T1000 (cell line): Measurements from ENCODE around the gene CAMKMT.

Experiments
- DNase-seq: peaks from one replicate; lab custom pipeline; 2025; ENCODE audit warnings: mixed read lengths; lab: John Stamatoyannopoulos, UW

The CAMKMT gene

DNA sequence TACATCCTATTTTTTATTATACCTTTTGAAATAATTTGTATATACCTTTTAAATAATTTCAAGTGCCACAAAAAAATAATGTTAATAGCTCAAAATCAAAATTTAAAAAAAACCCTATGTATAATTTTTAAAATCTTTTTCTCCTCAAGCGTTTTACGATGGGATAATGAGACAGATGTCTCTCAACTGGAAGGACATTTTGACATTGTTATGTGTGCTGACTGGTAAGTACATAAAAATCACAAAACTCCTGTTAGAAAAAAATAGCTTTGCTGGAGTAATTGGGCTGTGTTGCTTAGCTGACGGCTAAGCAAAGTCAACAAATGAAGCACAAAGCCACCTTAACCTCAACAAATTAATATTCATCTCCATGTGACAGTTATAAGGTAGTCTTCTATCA lies 381.7 kb downstream of the CAMKMT start:
- DNase-seq, result no peak

DNA sequence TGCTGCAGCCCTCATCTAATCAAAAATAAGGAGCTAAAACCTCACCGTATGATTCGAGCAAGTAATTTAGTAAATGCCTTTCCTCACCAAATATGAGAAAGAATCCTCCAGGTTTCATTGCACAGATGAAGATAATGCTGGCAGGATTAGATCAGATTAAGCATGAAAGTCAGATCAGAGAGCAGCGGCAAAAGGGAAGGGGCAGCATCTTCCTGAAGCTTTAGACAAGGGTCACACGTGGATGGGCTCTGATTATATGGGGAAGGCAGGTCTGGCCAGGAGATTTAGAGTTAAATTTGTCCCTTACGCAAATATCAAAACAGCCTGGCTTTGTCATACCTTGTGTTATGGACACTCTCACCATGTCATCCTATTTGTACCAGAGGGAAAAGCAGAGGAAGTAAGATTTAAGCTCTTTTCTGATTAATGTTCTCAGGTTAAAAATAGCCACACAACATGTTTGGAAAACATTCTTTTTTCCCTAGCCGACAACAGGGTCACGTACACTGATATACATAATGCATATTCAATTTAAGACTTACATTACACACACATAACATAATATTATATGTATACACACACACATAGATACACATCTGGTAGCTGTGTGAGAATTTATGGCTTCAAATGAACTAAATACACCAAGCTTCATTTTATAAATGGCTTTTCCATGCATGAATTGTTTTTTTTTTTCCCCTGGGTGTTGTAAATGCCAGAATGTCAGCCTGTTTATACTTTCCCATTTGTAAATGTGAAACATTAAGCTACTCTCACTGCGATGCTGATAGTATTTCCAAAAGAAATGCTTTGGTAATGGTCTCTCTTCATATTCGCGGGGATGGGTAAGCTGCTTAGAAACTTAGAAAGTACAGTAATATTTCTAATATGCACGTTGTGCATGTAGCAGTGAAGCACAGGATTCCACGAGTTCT lies 383.5 kb downstream of the CAMKMT start:
- no peak for DNase-seq

DNA sequence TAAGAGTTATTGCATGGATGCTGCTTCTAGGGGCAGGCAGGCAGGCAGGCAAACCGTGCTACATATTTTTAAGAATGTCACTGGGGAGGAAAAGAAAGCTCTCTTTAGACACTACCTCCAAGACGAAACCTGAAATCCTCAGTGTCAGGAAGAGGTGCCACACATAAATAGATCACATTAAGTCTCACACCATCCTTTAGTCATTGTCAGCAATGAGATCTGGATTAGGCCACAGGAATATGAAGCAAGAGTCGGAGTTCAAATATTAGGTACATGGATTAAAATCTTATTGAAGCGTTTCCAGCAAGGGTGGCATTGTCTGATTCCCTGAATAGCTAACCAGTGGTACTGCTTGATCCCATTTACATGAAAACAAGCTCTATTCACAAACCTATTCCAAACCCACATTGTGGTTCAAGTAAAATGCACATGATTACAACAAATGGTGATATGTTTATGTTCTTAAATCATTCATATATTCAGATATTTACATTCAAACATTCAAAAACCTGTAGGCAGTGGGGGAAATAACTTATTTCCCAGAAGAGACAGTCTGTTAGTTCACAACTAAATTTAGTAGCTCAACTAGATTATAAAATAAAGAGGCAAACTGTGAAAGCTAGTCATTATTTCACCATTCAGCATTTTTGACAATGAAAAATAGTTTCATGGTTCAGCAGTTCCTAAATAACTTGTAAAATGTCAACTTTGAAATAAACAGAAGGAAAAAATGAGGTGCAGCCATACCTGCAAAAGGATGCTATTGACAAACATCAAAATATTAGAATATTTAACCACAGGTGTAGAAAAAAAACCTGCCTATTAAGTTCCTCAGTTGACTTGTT lies 384.4 kb downstream of the CAMKMT start:
- no peak for DNase-seq

DNA sequence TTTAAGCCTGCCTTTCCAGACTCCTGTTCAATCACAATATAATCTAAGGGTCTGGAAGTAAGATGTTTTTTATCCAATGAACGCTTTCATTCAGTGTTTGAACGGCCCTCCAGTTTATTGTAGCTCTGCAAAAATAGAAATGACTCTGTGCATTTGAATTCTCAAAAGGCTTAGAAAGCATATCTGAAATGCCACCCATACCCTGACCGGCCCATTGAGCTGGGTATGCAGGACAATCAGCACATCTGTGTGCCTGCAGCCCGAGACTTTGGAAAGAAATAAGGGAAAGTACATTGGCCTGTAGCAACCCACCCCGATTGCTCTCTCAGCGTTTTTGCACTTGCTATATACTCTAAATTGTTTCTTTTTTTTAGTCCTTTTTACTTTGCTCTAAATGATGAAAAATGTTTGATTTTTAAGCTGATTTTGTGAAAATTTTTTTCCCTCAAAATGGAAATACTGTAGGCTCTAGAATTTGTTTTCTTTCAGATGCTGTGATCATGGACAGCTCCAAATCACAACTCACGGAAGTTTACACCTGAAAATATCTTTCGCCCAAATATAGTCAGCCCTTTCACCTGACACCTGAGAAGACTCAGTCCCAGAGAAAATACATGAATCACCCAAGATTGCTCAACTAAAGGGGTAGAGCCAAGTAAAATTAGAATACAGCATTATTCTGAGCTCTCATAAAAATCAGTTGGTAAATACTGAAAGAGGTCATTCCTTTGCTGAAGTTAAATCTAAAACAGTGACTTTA lies 385.3 kb downstream of the CAMKMT start:
- DNase-seq, result no peak

DNA sequence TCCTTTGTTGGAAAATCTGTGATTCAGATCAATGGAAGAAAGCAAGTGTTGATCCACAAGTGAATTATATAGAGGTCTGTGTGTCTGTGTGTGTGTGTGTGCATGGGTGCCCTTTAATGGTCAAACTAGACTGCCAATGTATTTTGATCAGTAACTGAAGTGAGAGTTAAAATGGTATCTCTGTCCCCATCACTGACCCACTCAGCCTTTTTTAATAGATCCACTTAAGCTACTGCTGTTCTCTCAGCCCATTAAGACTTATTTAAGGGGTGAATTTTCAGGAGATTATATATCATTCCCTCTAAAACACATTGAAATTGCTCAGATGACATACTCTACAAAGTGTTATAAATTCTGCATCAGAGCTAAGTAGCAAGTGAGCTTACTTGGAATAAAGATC lies 386.0 kb downstream of the CAMKMT start:
- no peak for DNase-seq

DNA sequence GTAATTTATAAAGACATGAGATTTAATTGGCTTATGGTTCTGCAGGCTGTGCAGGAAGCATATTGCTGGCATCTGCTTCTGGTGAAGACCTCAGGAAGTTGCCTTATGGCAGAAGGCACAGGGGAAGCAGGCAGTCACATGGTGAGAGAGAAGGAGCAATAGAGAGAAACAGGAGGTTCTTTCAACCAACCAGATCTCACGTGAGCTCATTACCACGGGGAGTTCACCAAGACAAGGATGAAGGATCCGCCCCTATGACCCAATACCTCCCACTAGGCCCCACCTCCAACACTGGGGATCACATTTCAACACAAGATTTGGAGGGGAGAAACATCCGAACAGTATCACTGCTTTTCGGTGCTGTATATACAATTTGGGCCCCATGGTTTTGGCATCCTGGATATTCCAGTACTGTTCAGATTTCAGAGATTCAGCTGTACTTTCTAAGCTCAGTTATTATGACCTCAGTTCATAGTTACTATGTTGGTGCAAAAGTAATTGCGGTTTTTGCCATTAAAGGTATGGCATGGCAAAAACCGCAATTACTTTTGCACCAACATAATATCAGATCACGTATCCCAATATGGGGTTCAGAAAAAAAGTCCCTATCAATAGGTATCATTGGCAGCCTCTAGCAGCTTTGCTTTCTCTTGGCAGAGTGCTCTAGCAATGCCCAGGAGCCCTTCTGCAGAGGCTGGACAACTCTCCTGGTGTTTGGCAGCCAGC lies 390.2 kb downstream of the CAMKMT start:
- DNase-seq, result no peak

DNA sequence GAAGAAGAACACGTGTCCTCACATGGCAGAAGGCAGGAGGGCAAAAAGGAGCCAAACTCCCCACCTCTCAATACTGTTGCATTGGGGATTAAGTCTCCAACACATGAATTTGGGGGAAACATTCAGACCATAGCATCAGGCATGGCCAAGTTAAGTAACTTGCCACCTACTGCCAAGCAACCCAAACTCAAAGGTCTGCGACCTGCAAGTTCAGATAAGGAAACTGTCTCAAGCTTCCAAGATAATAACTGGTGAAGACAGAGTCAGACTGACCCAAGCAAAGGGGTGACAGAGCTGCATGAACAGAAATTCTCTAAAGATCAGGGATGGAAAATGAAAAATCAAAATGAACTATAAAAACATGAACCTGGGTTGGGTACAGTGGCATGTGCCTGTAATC lies 391.0 kb downstream of the CAMKMT start:
- DNase-seq, result no peak

DNA sequence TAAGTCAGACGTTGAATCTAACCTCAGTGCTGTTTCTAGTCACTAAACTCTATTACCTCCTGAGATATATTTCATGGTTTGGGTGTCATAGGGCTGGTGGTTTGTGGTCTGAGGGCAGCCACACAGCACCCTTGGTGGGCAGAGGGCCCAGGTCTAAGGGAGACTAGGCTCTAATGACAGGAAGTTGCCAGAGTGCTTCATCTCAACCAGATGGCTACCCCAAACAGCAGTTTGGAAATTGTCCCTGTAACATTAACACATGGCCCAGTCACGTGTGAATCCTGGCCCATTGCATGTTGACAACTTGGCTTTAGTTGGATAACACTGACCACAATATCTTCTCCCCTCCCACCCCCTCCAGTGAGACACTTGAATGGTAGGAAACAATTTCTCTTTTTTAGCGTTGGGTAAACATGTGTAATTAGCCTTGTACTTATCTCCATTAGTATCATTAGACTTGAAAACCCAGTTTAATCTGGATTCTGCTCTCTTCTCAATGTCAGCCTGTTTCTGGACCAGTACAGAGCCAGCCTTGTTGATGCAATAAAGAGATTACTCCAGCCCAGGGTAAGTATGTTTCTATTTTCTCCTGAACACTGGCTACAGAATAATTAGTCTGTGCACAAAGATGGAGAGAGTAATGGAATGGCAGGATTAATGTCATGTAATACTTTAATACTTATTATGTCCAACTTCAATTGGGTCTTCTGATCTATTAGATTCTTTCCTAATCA lies 392.0 kb downstream of the CAMKMT start:
- DNase-seq, result no peak

DNA sequence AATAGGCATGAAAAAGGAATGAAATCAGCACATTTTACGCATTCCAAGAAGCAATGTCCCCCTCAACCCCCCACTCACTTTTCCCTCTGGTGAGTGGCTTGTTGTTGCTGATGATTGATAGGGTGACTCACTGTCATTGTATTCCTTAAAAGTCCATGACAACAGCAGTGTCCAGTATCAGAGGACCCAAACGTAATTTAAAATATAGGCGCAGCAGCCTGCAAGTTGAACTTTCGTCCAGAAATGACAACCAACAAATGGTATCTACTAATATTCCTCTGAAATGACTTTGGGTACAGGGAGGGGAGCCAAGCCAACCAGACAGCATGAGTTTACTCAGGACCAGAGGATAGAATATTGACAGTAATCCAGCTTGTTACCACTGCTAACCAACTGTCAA lies 396.8 kb downstream of the CAMKMT start:
- no peak for DNase-seq

DNA sequence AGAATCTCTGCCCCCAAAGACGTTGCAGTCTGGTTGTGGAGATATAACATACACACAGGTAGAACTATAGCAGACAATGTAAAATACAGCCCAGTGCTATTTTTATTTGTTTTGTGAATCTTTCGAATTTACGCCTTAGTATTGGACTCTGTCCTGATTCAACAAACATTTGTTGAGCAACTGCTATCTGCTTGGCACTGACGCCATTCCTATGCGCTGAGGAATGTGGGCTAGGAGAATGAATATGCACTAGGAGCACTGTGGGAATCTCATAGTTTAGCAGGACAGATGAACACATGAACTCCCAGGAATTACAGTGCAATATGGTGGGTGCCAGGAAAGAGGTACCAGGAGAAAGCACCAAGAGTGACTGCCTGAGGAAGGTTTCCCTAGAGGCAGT lies 398.1 kb downstream of the CAMKMT start:
- DNase-seq, result no peak

DNA sequence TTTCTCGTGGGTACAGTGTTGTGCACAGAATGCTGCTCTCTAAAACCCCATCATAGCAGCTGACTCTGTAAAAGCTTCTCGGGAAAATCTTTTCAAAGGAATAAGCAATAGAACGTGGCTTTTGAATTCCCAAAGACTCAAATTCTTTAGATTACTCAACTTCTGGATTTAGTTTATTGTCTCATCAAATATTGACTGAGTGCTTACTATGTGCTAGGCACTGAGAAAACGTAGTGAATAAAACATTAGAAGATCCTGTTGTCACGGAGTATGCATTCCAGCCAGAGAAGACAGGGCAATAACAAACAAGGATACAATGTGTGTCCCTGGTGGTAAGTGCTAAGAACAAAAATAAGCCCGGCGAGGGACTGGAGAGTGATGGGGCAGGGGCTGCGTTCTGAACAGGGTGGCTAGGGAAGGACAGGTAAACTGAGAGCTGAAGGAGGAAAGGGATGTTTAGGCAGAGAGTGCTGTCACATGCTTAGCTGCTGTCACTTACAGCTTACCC lies 401.6 kb downstream of the CAMKMT start:
- no peak for DNase-seq

DNA sequence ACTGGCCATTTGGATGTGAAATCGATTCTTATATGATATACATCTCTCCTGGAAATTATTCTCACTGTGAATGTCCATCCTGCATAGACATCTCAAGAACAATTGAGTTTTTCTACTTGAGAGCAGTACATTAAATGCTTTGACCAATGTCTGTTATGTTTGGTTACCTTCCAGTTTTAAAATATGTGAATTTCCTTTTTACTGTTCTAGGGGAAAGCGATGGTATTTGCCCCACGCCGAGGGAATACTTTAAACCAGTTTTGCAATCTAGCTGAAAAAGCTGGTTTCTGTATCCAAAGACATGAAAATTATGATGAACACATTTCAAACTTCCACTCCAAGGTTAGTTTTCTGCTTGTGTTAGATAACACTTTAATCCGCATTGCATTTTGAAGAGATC lies 404.5 kb downstream of the CAMKMT start:
- no peak for DNase-seq

DNA sequence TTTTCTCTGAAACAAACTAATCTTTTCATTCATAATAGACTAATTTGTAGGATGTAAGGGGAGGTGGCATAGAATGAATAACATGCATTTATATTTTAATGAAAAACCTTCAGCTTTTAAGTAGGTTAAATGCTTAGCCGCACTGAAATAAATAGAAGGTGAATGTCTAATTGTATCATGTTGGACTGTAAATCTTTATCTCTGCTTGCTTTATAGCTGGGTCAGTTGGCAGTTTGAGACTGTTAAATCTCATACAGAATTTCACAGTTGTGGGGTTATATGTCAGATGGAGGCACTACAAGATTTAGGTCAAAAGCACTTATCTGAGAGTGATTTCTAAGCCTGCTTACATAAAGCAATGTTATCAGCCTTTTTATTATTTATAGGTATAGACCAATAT lies 405.0 kb downstream of the CAMKMT start:
- DNase-seq, result no peak

DNA sequence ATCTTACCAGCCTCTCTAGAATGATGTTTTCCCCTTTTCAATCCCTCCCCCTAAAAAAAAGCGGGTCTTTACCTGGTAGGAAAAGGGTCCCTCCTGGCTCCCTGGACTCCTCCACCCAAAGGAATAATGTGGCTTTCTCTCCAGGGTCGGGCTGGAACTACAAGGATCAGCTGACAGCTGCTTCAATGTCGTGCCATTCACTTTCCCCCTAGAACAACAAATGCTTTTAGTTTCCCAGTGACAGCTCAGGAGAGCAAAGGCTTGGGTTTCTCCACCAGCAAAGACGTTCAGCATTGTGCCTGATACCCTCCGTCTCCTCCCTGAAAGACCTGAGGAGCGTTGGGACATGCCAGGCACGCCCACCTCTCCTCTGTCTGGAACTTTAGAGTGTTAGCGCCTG lies 405.9 kb downstream of the CAMKMT start:
- DNase-seq, result no peak

DNA sequence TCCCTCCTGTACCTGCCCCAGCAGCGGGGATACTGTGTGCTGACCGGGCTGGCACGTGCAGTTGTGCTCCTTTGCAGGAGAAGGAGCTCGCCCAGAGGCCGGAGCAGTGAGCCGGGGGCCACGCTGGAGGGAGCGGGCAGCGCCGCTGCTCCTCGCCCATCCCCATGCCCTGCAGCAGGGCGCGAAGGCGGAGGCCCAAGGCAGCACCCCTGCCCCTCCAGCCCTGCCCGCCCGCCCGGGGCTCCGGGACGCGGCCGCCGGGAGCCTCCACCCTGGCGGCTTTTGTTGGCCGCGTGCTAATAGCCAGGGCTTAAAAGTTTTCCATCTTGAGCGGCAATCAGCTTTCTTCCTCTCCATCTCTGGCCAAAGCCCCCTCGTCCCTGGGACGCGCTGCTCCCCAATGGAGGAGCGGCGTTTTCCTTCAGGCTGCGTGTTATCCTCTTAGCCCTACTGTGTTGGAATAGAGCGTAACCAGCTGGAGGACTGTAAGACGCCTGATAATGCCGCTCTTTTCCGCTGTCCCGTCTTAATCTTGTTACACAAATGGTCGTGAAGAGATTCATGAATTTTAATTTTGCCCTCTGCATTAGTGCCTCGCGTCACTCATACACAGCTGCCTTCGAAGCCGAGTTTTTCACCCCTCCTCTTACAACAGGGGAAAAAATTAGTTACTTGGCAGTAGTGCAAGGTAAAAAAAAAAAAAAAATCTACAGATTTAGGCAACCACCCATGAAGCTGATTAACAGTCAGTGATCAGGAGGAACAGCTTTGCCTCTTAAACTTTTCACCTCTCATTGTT lies 406.9 kb downstream of the CAMKMT start:
- no peak for DNase-seq

DNA sequence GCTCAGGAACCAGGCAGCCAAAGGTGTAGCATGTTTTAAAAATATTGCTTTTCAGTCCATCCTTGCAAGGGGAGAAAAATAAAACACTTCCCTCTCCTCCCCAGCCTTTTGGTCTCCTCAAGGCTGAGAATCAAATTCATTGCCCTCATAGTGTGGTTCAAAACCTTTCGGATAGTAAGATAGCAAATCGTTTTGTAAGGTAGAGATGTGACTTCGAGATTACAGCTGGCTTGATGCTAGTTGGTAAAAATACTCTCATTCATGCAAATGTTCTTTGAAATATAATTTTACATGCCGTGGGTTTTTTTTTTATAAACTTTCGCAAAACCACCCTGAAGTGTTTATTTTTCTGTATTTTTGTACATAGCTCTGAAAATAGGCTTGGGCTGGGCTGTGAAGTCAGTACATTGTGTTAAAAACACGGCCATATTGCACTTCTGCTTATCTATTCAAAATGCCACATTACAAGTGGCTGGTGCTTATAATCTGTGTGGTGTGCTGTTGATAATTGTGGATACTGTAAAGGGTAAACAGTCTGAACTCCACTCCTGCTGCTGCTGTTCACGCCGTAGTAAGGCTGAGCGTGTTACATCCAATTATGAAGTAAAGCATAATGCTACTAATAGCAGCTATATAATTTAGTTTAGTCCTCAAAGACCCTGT lies 407.7 kb downstream of the CAMKMT start:
- no peak for DNase-seq

DNA sequence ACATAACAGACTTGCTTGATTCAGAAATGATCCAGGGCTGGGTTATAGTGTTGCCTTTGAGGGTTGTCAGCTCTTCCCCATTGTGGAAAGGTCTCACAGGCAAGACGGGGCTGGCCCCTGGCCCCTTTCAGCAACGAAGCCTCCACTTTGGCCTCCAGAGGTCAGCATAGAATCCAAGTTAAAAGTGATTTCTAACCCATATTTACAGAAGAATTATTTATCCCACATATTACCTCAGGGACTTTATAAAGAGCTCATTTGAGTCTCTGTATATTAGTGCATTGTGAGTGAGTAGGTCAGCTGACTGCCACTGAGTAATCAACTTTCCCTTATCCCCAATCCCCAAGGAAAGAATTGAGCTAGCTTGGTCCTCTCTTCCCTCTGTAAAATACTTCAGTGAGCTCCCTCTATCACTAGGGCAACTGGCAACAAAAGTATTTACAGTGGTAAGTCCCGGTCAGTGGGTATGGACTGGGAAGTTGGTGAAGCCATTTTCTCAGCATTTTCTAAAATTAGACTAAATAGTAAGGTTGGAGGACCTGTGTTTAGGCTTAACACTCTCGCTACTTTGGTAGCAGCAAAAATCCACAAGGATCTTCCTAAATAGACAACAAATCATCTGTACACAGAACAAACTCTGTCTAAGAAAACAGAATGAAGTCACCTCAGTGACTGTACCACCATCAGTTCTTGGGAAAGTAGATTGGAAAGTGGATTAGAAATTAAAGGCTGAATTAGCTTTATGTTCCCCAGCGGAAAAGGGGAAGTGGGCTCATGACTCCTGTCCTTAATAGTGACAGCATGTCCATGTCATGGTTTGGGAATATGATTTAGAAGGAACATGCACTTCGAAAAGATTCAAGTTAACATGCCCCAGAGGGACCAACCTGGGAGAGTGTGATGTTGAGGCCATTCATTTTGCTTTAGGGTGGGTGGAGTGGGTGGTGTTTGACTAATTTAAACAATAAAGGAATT lies 408.8 kb downstream of the CAMKMT start:
- DNase-seq, result no peak

DNA sequence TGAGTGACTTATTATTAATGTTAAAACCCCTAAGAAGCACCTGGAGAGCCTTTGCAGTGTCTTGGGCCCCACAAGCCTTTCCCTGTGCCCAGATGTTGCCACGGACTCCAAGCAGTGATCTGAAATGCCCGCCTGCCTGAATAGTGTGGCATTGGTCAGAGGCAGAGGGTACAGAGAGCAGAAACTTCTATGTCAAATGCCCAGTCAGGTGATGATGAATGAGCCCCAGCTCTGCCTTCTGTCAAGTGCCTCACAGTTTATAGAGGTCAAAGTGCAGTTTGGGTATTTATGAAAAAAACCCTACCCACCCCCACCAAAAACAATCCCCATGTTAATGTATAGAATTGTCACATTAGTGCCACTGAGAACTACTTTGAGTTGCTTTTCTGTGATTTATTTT lies 409.8 kb downstream of the CAMKMT start:
- no peak for DNase-seq
